ENCODE data around the gene GLTPD2. TPM values are rescaled to one million over a fixed set of nuclear protein-coding genes. Genes with fewer than 3 reads are reported as not detected.

The GLTPD2 gene
- total RNA-seq, 5 donors from 2014 or later (not counting 1 experiment from before 2014, with no cell fraction given): not detected

DNA sequence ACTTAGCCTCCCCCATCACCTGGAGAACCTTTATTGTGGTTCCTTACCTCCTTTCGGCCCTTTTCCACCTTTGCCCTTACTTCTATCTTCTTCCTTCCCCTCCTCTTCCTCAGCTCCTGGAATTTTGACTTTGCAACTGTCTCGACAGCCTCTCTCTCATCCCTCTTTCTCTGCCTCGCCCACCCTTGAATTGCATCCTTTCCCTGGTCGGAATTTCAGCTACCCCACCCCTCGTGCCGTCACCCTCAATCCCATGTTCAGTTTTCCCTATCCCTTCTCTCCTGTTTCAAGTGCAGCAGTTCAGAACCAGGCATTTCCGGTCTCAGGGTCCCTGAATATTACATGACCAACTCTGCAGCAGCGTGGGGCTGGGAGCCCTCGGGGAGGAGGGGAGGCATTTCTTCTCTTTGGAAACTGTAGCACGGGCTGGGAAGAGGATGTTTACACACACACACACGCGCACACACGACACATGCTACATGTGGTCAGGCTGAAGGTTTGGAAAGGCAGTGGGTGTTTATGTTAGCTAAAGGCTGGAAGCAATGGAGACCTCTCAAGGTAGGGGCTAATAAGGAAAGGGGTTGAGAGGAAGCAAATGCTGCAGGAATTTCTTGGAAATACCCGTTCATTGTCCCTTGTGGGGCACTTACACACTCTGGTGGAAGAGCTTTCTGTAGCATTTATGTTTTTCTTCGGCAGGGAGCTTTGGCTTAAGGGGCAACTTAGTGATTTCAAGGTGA, 45.3 kb downstream of the GLTPD2 start:
- Mint-ChIP-seq H3K27me3 (no peaks in the 10 kb centered on the region), H3K4me3 (peak overlapping the region; percentile 91 to 92 (median 91)), H3K27ac (peak overlapping the region; percentile 84 to 86), H3K4me1 (peaks cover 41 to 50% (median 47%) of the 10 kb centered on the region in 3 donors), H3K36me3 (peaks cover 6% of the 10 kb centered on the region), H3K9me3 (no peaks in the 10 kb centered on the region)
- 27% methylated on average over 8 of the region's 15 CpGs for WGBS (ENCODE audit: insufficient coverage)
- Histone ChIP-seq H3K27me3 (replicated peaks in 1 of 2; ENCODE audit: control insufficient read depth in 2 of 2, extremely low read depth in 1 of 2, insufficient read depth in 2 of 2, low read length in 1 of 2) (no peaks in the 10 kb centered on the region), H3K4me3 (ENCODE audit: control insufficient read depth in 1 of 2, extremely low read depth in 1 of 2, low read length in 1 of 2) (peak overlapping the region; percentile 73 to 85), H3K27ac (ENCODE audit: low read length) (peak overlapping the region; percentile 57), H3K36me3 (ENCODE audit: control insufficient read depth in 2 of 2, extremely low read depth in 1 of 2, insufficient read depth in 1 of 2, low read length in 1 of 2) (peaks cover 0 to 13% of the 10 kb centered on the region in 2 donors), H3K9me3 (no peaks in the 10 kb centered on the region), H3K4me1 (ENCODE audit: control insufficient read depth in 1 of 2, extremely low read depth in 1 of 2, insufficient read depth in 2 of 2, low read length in 2 of 2) (peaks cover 14 to 35% of the 10 kb centered on the region in 2 experiments)
- ChIA-PET POLR2A (interaction anchor here in 1 of 2 donors (0.6 kb wide), 1 partner anchor 17 kb away, joined by 13 read pairs; no protein-coding TSS in a partner anchor), CTCF (interaction anchor here in 1 of 2 donors (0.5 kb wide), 1 partner anchor 35 kb away, joined by 3 read pairs; no protein-coding TSS in a partner anchor)
- ATAC-seq (replicated peaks in 1 of 4): no peak
- peak in 3 of 35 experiments; percentile 7 to 29 (median 16) for DNase-seq

GRCh38 chr17:4834681-4835020, 45.9 kb downstream of the GLTPD2 start:
- H3K27ac Mint-ChIP-seq: peak overlapping the region; percentile 84 to 86
- CTCF ChIA-PET: no interaction called here
- POLR2A ChIA-PET: interaction anchor here (0.6 kb wide), 2 partner anchors 16 to 556 kb away, joined by 3 to 13 read pairs; no protein-coding TSS in a partner anchor

DNA sequence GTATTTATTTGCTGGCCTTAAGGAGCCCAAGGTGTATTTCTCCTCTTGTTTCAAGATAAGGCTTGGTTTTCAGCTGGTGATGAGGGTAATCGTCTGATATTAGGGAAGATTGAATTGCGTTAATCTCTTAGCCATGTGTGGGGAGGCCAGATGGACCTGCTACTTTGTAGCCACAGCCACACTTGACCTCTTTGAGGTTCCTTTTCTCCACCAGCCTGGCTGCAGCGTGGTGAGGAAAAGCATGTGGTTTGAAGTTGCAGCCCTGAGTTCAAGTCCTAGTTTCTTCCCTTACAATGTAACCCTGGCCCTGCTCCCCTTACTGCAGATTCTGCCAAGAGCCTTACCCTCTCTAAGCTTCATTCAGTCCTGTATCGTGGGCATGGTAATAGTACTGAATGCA, 47.5 kb downstream of the GLTPD2 start:
- POLR2A ChIA-PET: no interaction called here
- peak overlapping the region; percentile 28 for H3K27ac ChIP-seq (ENCODE audit: low read length)
- peak overlapping the region in 2 of 3 donors; percentile 91 to 92 for H3K4me3 Mint-ChIP-seq
- peaks cover 19 to 50% of the 10 kb centered on the region in 2 experiments for H3K4me1 ChIP-seq (ENCODE audit: control insufficient read depth in 1 of 2, extremely low read depth in 1 of 2, insufficient read depth in 2 of 2, low read length in 2 of 2)
- CTCF ChIA-PET: interaction anchor here in 1 of 2 donors (0.5 kb wide), 1 partner anchor 502 kb away, joined by 3 read pairs; no protein-coding TSS in a partner anchor
- H3K4me1 Mint-ChIP-seq: peaks cover 62 to 71% (median 68%) of the 10 kb centered on the region in 3 donors
- no peak overlapping the region for H3K4me3 ChIP-seq (ENCODE audit: control insufficient read depth in 1 of 2, extremely low read depth in 1 of 2, low read length in 1 of 2)
- H3K36me3 Mint-ChIP-seq: peaks cover 6% of the 10 kb centered on the region
- WGBS (ENCODE audit: insufficient coverage): 40% methylated on average over 2 of the region's 4 CpGs
- H3K36me3 ChIP-seq (ENCODE audit: control insufficient read depth in 2 of 2, extremely low read depth in 1 of 2, insufficient read depth in 1 of 2, low read length in 1 of 2): peaks cover 0 to 15% of the 10 kb centered on the region in 2 donors
- H3K27me3 ChIP-seq (replicated peaks in 1 of 2; ENCODE audit: control insufficient read depth in 2 of 2, extremely low read depth in 1 of 2, insufficient read depth in 2 of 2, low read length in 1 of 2): no peaks in the 10 kb centered on the region
- DNase-seq (no peak), ATAC-seq (replicated peaks in 1 of 4) (no peak)
- H3K27ac Mint-ChIP-seq: peak overlapping the region; percentile 84 to 86
- no peaks in the 10 kb centered on the region for H3K9me3 Mint-ChIP-seq
- no peaks in the 10 kb centered on the region for H3K9me3 ChIP-seq
- H3K27me3 Mint-ChIP-seq: no peaks in the 10 kb centered on the region

More at GRCh38 chr17:4834681-4835020, 45.9 kb downstream of the GLTPD2 start:
- peak overlapping the region; percentile 91 to 92 (median 91) for H3K4me3 Mint-ChIP-seq
- peaks cover 46 to 55% (median 52%) of the 10 kb centered on the region in 3 donors for H3K4me1 Mint-ChIP-seq
- H3K9me3 Mint-ChIP-seq: no peaks in the 10 kb centered on the region
- WGBS (ENCODE audit: insufficient coverage): 94% methylated on average over 3 of the region's 4 CpGs
- Histone ChIP-seq H3K27ac (ENCODE audit: low read length) (peak overlapping the region; percentile 57), H3K36me3 (ENCODE audit: control insufficient read depth in 2 of 2, extremely low read depth in 1 of 2, insufficient read depth in 1 of 2, low read length in 1 of 2) (peaks cover 0 to 15% of the 10 kb centered on the region in 2 donors), H3K27me3 (replicated peaks in 1 of 2; ENCODE audit: control insufficient read depth in 2 of 2, extremely low read depth in 1 of 2, insufficient read depth in 2 of 2, low read length in 1 of 2) (no peaks in the 10 kb centered on the region), H3K4me3 (ENCODE audit: control insufficient read depth in 1 of 2, extremely low read depth in 1 of 2, low read length in 1 of 2) (peak overlapping the region in 1 of 2 donors; percentile 73), H3K4me1 (ENCODE audit: control insufficient read depth in 1 of 2, extremely low read depth in 1 of 2, insufficient read depth in 2 of 2, low read length in 2 of 2) (peaks cover 14 to 38% of the 10 kb centered on the region in 2 experiments), H3K9me3 (no peaks in the 10 kb centered on the region)
- H3K36me3 Mint-ChIP-seq: peaks cover 6% of the 10 kb centered on the region
- DNase-seq (no peak), ATAC-seq (replicated peaks in 1 of 4) (no peak)
- no peaks in the 10 kb centered on the region for H3K27me3 Mint-ChIP-seq

DNA sequence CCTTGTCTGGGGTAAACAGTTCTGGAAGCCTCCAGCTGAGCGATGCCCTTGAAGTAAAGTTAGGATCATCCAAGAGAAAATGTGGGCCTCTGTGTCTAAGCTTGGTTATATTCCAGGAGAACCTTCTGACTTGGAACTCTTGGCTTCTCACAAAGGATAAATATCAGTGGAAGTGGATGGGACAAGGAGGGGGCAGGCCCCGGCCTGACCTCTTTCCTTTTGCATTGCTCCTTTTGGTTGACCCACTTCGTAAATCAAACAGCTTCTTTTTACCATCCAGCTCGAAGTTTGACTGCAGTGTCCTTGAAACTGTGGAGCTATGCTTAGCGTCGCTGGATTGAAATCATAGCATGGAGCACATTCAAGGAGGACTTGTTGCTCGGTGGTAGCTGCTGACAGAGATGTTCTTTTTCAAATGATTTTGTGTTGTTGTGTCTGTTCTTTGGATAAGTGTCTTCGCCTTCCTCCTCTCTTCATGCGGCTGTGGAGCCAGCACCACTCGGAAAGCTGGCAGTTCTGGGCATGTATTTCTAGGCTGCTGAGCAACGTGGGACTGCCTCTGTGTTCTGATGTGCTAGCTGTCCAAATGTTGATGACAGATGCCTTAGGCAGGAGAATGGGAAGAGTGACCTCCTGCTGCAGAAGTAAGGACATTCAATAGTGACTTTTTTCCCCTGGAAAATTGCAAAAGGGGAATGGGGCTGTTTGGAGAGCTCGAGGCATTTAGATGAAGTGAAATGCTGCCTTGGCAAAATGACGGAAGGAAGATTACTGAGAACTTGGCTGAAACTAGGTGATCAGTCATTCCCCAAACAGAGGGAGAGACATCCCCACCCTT, 48.9 kb downstream of the GLTPD2 start:
- no peaks in the 10 kb centered on the region for H3K27me3 Mint-ChIP-seq

DNA sequence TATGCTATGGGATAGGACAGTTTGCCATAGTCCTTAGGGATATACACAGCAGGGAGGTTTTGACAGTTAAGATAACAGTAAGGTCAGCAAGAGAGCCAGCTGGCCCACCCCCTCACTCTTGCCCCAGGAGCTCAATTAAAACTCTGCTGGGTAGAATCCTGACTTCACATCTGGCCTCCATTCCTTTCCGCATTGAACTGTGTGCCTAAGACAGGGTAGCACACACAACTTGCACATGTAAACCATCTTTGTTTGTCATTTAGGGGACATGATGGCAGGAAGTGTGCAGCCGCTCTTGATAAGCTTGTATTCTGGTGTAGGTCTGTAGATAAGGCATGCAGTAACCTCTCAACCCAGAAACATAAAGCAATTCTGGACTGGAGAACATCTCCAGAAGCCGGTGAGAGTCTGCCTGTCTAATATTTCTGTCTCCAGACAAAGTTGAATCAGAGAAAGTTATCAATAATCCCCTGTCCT, 49.6 kb downstream of the GLTPD2 start:
- Mint-ChIP-seq H3K36me3 (peaks cover 6% of the 10 kb centered on the region), H3K4me3 (no peak overlapping the region), H3K27me3 (no peaks in the 10 kb centered on the region), H3K27ac (no peak overlapping the region), H3K9me3 (no peaks in the 10 kb centered on the region), H3K4me1 (peaks cover 75 to 81% (median 78%) of the 10 kb centered on the region in 3 donors)
- no peaks in the 10 kb centered on the region for H3K27me3 ChIP-seq (replicated peaks in 1 of 2; ENCODE audit: control insufficient read depth in 2 of 2, extremely low read depth in 1 of 2, insufficient read depth in 2 of 2, low read length in 1 of 2)
- no peaks in the 10 kb centered on the region for H3K9me3 ChIP-seq
- H3K36me3 ChIP-seq (ENCODE audit: control insufficient read depth in 2 of 2, extremely low read depth in 1 of 2, insufficient read depth in 1 of 2, low read length in 1 of 2): peaks cover 0 to 15% of the 10 kb centered on the region in 2 donors
- ChIA-PET POLR2A (interaction anchor here in 1 of 2 donors (0.6 kb wide), 1 partner anchor 705 kb away, joined by 6 read pairs; no protein-coding TSS in a partner anchor), CTCF (no interaction called here)
- peaks cover 19 to 48% of the 10 kb centered on the region in 2 experiments for H3K4me1 ChIP-seq (ENCODE audit: control insufficient read depth in 1 of 2, extremely low read depth in 1 of 2, insufficient read depth in 2 of 2, low read length in 2 of 2)
- H3K4me3 ChIP-seq (ENCODE audit: control insufficient read depth in 1 of 2, extremely low read depth in 1 of 2, low read length in 1 of 2): no peak overlapping the region
- WGBS (ENCODE audit: insufficient coverage): no CpG with 5 or more reads among the region's 3 CpGs
- no peak overlapping the region for H3K27ac ChIP-seq (ENCODE audit: low read length)
- DNase-seq (no peak), ATAC-seq (replicated peaks in 1 of 4) (no peak)

More for the DNA sequence above, 48.9 kb downstream of the GLTPD2 start:
- no peaks in the 10 kb centered on the region for H3K27me3 ChIP-seq (replicated peaks in 1 of 2; ENCODE audit: control insufficient read depth in 2 of 2, extremely low read depth in 1 of 2, insufficient read depth in 2 of 2, low read length in 1 of 2)
- peak overlapping the region in 1 of 2 donors; percentile 4 for H3K27ac Mint-ChIP-seq
- no peaks in the 10 kb centered on the region for H3K9me3 Mint-ChIP-seq
- peaks cover 6% of the 10 kb centered on the region for H3K36me3 Mint-ChIP-seq
- no peak overlapping the region for H3K4me3 Mint-ChIP-seq
- DNase-seq (no peak), ATAC-seq (replicated peaks in 1 of 4) (no peak)
- no peak overlapping the region for H3K4me3 ChIP-seq (ENCODE audit: control insufficient read depth in 1 of 2, extremely low read depth in 1 of 2, low read length in 1 of 2)
- H3K36me3 ChIP-seq (ENCODE audit: control insufficient read depth in 2 of 2, extremely low read depth in 1 of 2, insufficient read depth in 1 of 2, low read length in 1 of 2): peaks cover 0 to 15% of the 10 kb centered on the region in 2 donors
- ChIA-PET POLR2A (no interaction called here), CTCF (no interaction called here)
- no peaks in the 10 kb centered on the region for H3K9me3 ChIP-seq
- peaks cover 19 to 48% of the 10 kb centered on the region in 2 experiments for H3K4me1 ChIP-seq (ENCODE audit: control insufficient read depth in 1 of 2, extremely low read depth in 1 of 2, insufficient read depth in 2 of 2, low read length in 2 of 2)
- WGBS (ENCODE audit: insufficient coverage): 93% methylated on average over 6 of the region's 13 CpGs
- peaks cover 68 to 80% (median 75%) of the 10 kb centered on the region in 3 donors for H3K4me1 Mint-ChIP-seq
- no peak overlapping the region for H3K27ac ChIP-seq (ENCODE audit: low read length)

GRCh38 chr17:4839221-4839620, 50.5 kb downstream of the GLTPD2 start:
- ATAC-seq (replicated peaks in 1 of 4): no peak
- DNase-seq: no peak
- Mint-ChIP-seq H3K4me3 (no peak overlapping the region), H3K4me1 (peaks cover 75 to 80% (median 77%) of the 10 kb centered on the region in 3 donors), H3K27me3 (no peaks in the 10 kb centered on the region), H3K9me3 (no peaks in the 10 kb centered on the region), H3K27ac (no peak overlapping the region), H3K36me3 (peaks cover 9% of the 10 kb centered on the region)
- no peak overlapping the region for H3K27ac ChIP-seq (ENCODE audit: low read length)
- no peaks in the 10 kb centered on the region for H3K9me3 ChIP-seq
- WGBS (ENCODE audit: insufficient coverage): 98% methylated on average over 5 of the region's 8 CpGs
- peaks cover 17 to 42% of the 10 kb centered on the region in 2 experiments for H3K4me1 ChIP-seq (ENCODE audit: control insufficient read depth in 1 of 2, extremely low read depth in 1 of 2, insufficient read depth in 2 of 2, low read length in 2 of 2)
- H3K27me3 ChIP-seq (replicated peaks in 1 of 2; ENCODE audit: control insufficient read depth in 2 of 2, extremely low read depth in 1 of 2, insufficient read depth in 2 of 2, low read length in 1 of 2): no peaks in the 10 kb centered on the region
- peaks cover 0 to 15% of the 10 kb centered on the region in 2 donors for H3K36me3 ChIP-seq (ENCODE audit: control insufficient read depth in 2 of 2, extremely low read depth in 1 of 2, insufficient read depth in 1 of 2, low read length in 1 of 2)
- CTCF ChIA-PET: no interaction called here
- no peak overlapping the region for H3K4me3 ChIP-seq (ENCODE audit: control insufficient read depth in 1 of 2, extremely low read depth in 1 of 2, low read length in 1 of 2)
- POLR2A ChIA-PET: no interaction called here

All from T-cell (primary cell).